Astrocyte (in vitro differentiated cells and primary cell): ENCODE measurements around the gene CCNI2.

Experiments
- EZH2 ChIP-seq: IDR thresholded peaks from 2 replicates; pipeline ENCODE4 v1.6.1; 2012; ENCODE audit warnings: mild to moderate bottlenecking, low read length, inconsistent platforms; ENCODE audit not compliant: insufficient read depth
- TF ChIP-seq, protein P1 (sequence below): IDR thresholded peaks from 2 replicates; pipeline ENCODE4 v1.5.1; 2011; ENCODE audit warnings: low read depth, mild to moderate bottlenecking, inconsistent platforms, low read length, moderate library complexity; ENCODE audit not compliant: insufficient read depth

DNA sequence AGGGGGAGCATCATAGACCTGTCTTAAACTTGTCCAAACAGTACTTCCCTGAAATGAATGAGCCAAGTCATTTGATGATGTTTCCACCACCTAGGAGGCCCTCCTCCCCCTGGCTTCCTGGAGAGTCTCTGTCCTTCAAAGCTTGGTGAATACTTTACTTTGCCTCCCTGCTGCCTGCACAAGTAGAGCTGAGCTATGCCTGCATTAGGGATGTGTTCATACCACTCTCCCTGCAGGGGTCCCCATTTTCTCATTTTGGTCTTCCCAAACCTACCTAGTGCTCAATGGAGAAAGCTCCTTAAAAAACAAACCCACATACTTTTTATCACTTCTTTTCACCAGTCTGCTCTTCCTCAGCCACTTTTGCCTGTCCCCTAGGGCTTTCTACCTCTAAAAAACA, 7.7 kb downstream of the CCNI2 start:
- TF ChIP-seq EZH2, result no peak
- TF ChIP-seq, protein P1, sequence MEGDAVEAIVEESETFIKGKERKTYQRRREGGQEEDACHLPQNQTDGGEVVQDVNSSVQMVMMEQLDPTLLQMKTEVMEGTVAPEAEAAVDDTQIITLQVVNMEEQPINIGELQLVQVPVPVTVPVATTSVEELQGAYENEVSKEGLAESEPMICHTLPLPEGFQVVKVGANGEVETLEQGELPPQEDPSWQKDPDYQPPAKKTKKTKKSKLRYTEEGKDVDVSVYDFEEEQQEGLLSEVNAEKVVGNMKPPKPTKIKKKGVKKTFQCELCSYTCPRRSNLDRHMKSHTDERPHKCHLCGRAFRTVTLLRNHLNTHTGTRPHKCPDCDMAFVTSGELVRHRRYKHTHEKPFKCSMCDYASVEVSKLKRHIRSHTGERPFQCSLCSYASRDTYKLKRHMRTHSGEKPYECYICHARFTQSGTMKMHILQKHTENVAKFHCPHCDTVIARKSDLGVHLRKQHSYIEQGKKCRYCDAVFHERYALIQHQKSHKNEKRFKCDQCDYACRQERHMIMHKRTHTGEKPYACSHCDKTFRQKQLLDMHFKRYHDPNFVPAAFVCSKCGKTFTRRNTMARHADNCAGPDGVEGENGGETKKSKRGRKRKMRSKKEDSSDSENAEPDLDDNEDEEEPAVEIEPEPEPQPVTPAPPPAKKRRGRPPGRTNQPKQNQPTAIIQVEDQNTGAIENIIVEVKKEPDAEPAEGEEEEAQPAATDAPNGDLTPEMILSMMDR, result peak; percentile 11
